ENCODE measurements around the gene AKAP6. TPM values are rescaled to one million over a fixed set of nuclear protein-coding genes. Genes with fewer than 3 reads are reported as not detected.

AKAP6 gene
- total RNA-seq, 1 experiment from 2014 or later, result 1.9 TPM

GRCh38 chr14:32370714-32371113 lies 41.6 kb downstream of the AKAP6 start:
- no peak for ATAC-seq
- no peak overlapping the region for H3K9ac ChIP-seq (ENCODE audit: low read length)
- H3K4me1 ChIP-seq (ENCODE audit: control insufficient read depth in 1 of 2, insufficient read depth in 2 of 2, low read length in 2 of 2), result peaks cover 0 to 12% of the 10 kb centered on the region in 2 experiments; a peak in 2 of 4 replicates
- TF ChIP-seq CTCF (IDR thresholded peaks at IDR 0.05 in 2 of 3, conservative IDR thresholded peaks at IDR 0.05 in 1 of 3; ENCODE audit: borderline replicate concordance in 1 of 3, insufficient read depth in 1 of 3, low read depth in 2 of 3, low read length in 2 of 3) (no peak), EZH2 (IDR thresholded peaks at IDR 0.05) (no peak), SIN3A (IDR thresholded peaks at IDR 0.05; ENCODE audit: low read depth) (no peak), FOSL1 (IDR thresholded peaks at IDR 0.05; ENCODE audit: low read depth) (peak; percentile 71; the same call in 1 of the 2 replicates), SRF (IDR thresholded peaks at IDR 0.05; ENCODE audit: low read depth) (no peak), SP1 (IDR thresholded peaks at IDR 0.05; ENCODE audit: low read depth) (no peak), CBX3 (IDR thresholded peaks at IDR 0.05; ENCODE audit: low read depth) (no peak), ZNF274 (IDR thresholded peaks at IDR 0.05; ENCODE audit: low read depth, low read length) (no peak), ZFX (IDR thresholded peaks at IDR 0.05) (no peak), JUND (IDR thresholded peaks at IDR 0.05) (peak; percentile 50; the same call in 1 of the 2 replicates), POLR2AphosphoS5 (IDR thresholded peaks at IDR 0.05; ENCODE audit: low read depth, low read length) (no peak), YY1 (IDR thresholded peaks at IDR 0.05; ENCODE audit: extremely low read depth, insufficient replicate concordance, low read depth, low read length) (no peak), POLR2A (IDR thresholded peaks at IDR 0.05; ENCODE audit: borderline replicate concordance, extremely low read depth, insufficient read depth, insufficient read length) (no peak)
- no peak overlapping the region for H3K27ac ChIP-seq (ENCODE audit: low read depth, low read length)
- peak; percentile 10 for DNase-seq (ENCODE audit: low read depth, low spot score)
- no peaks in the 10 kb centered on the region for H3K36me3 ChIP-seq (ENCODE audit: control insufficient read depth in 1 of 2, insufficient read depth in 2 of 2, low read length in 2 of 2)
- H4K20me1 ChIP-seq (ENCODE audit: insufficient read depth), result no peaks in the 10 kb centered on the region
- peak overlapping the region; percentile 43 for H3K4me2 ChIP-seq (ENCODE audit: low read length)
- no peak overlapping the region for H3K4me3 ChIP-seq (replicated peaks in 1 of 2; ENCODE audit: low read depth in 1 of 2, low read length in 2 of 2)
- intact Hi-C loops (cut with micrococcal nuclease), result no loop called here
- no peaks in the 10 kb centered on the region for H3K27me3 ChIP-seq (ENCODE audit: insufficient read depth, low read length)
- 0 out of 2 replicates have a peak, but pooled peaks cover 4% of the 10 kb centered on the region for H3K9me2 ChIP-seq (ENCODE audit: insufficient read depth)
- no TSS peak for BruUV-seq (replicated peaks)
- H3K9me3 ChIP-seq (ENCODE audit: control insufficient read depth in 1 of 2, insufficient read depth in 1 of 2, low read depth in 1 of 2, low read length in 2 of 2), result no peaks in the 10 kb centered on the region
- CTCF ChIA-PET, result no interaction called here
- RAD21 ChIA-PET (ENCODE audit: low non-redundant PET in 1 of 2, low total read pairs in 2 of 2, uncharacterized antibody in 2 of 2, unreplicated experiment in 2 of 2), result no interaction called here
- H3K79me2 ChIP-seq (ENCODE audit: insufficient read depth, low read length), result no peaks in the 10 kb centered on the region
- H2AFZ ChIP-seq (ENCODE audit: low read depth, low read length, poor library complexity, severe bottlenecking), result no peak overlapping the region
- POLR2A ChIA-PET, result interaction anchor here (1.3 kb wide), 1 partner anchor 12 kb away, joined by 4 read pairs; no protein-coding TSS in a partner anchor
